Keratinocyte (primary cell): ENCODE results near the gene KLK1. TPM values are rescaled to one million over a fixed set of nuclear protein-coding genes. Genes with fewer than 3 reads are reported as not detected.

ENCODE experiments used
- DNase-seq: peaks from one replicate; pipeline ENCODE4 v3.0.0-alpha.2; 2011; ENCODE audit warnings: low read depth, missing footprints, low spot score
- FAIRE-seq: peaks from 2 replicates; lab custom pipeline; 2011; peaks lifted over from hg19 to GRCh38; lab: Jason Lieb, UNC
- H2AFZ ChIP-seq: 2 replicates; pipeline ENCODE4 v1.6.0; 2012; ENCODE audit warnings: low read length, control low read depth, inconsistent platforms; ENCODE audit not compliant: control insufficient read depth
- H3K27ac ChIP-seq: 2 replicates; pipeline ENCODE4 v1.5.1; 2011; ENCODE audit warnings: low read length; ENCODE audit not compliant: control insufficient read depth, insufficient read depth
- H3K27me3 ChIP-seq: 3 replicates; pipeline ENCODE4 v1.6.0; 2011; ENCODE audit warnings: low read length; ENCODE audit not compliant: control insufficient read depth, insufficient read depth; ENCODE audit errors: extremely low read depth
- H3K36me3 ChIP-seq, 2 experiments: 2 replicates in 1 of 2; 3 replicates in 1 of 2; pipeline ENCODE4 v1.5.1; 2011; ENCODE audit warnings: low read length in 2 of 2, mild to moderate bottlenecking in 1 of 2; ENCODE audit not compliant: control insufficient read depth in 2 of 2, insufficient read depth in 2 of 2; ENCODE audit errors: extremely low read depth in 1 of 2
- H3K4me1 ChIP-seq: 3 replicates; pipeline ENCODE4 v1.5.1; 2011; ENCODE audit warnings: low read length; ENCODE audit not compliant: control insufficient read depth, insufficient read depth; ENCODE audit errors: extremely low read depth
- H3K4me2 ChIP-seq: 3 replicates; pipeline ENCODE4 v1.6.0; 2011; ENCODE audit warnings: low read depth, low read length; ENCODE audit not compliant: control insufficient read depth, insufficient read depth; ENCODE audit errors: extremely low read depth
- H3K4me3 ChIP-seq, 3 experiments: fragments of 200-600 bp in 1 of 3; sonication (generic) in 1 of 3; 2 replicates in 2 of 3; 3 replicates in 1 of 3; pipeline ENCODE4 v1.5.1; 2011 to 2016; ENCODE audit warnings: low read length in 3 of 3, mild to moderate bottlenecking in 3 of 3, control low read depth in 2 of 3, inconsistent platforms in 1 of 3, low read depth in 1 of 3, mixed read lengths in 1 of 3, mixed run types in 1 of 3, moderate library complexity in 1 of 3; ENCODE audit not compliant: control insufficient read depth in 2 of 3, insufficient read depth in 2 of 3; ENCODE audit errors: extremely low read depth in 1 of 3
- H3K79me2 ChIP-seq: 2 replicates; pipeline ENCODE4 v1.6.0; 2012; ENCODE audit warnings: low read length; ENCODE audit not compliant: control insufficient read depth, insufficient read depth
- H3K9ac ChIP-seq: 3 replicates; pipeline ENCODE4 v1.6.0; 2011; ENCODE audit warnings: low read length; ENCODE audit not compliant: control insufficient read depth, insufficient read depth; ENCODE audit errors: extremely low read depth
- H3K9me1 ChIP-seq: 3 replicates; pipeline ENCODE4 v1.6.0; 2011; ENCODE audit warnings: low read length; ENCODE audit not compliant: control insufficient read depth, insufficient read depth; ENCODE audit errors: extremely low read depth
- H3K9me3 ChIP-seq: 2 replicates; pipeline ENCODE4 v1.5.1; 2012; ENCODE audit warnings: low read depth, low read length; ENCODE audit not compliant: control insufficient read depth
- H4K20me1 ChIP-seq: 3 replicates; pipeline ENCODE4 v1.6.0; 2011; ENCODE audit warnings: low read length; ENCODE audit not compliant: control insufficient read depth, insufficient read depth; ENCODE audit errors: extremely low read depth
- EZH2 ChIP-seq: IDR thresholded peaks from one replicate; pipeline ENCODE4 v1.6.1; 2012; ENCODE audit warnings: inconsistent platforms, mild to moderate bottlenecking, low read length, moderate library complexity
- dilution Hi-C: fragments of 300-500 bp; cut with MboI; formaldehyde crosslinking; loops from one replicate; pipeline ENCODE4 v1.7.0; 2020; ENCODE audit warnings: low sequenced_read_pairs; ENCODE audit not compliant: extremely low pct_ligation_motif_present
- polyA plus RNA-seq, 5 experiments: library from polyadenylated mRNA; depleted of rRNA in 3 of 5; stranded (reverse) in 3 of 5; stranded (forward) in 1 of 5; unstranded in 1 of 5; fragments of >200 nt; gene quantifications; 1 replicate in 1 of 5; 2 replicates in 3 of 5; 3 replicates in 1 of 5; pipeline versions ENCODE4 v1.2.1 to v1.2.3, GENCODE V29; 2011 to 2012; ENCODE audit warnings: missing spikeins in 2 of 5, low read depth in 1 of 5, low replicate concordance in 1 of 5
- TF ChIP-seq, protein P1 (sequence below), 3 experiments: IDR thresholded peaks in 1 of 3; conservative IDR thresholded peaks in 1 of 3; optimal IDR thresholded peaks in 1 of 3; 2 replicates in 2 of 3; 3 replicates in 1 of 3; pipeline versions ENCODE3 to v1.5.1; 2011; ENCODE audit warnings: low read length in 3 of 3, mild to moderate bottlenecking in 3 of 3, moderate library complexity in 2 of 3, control low read depth in 1 of 3, inconsistent platforms in 1 of 3; ENCODE audit not compliant: insufficient read depth in 2 of 3; ENCODE audit errors: extremely low read depth in 1 of 3

KLK1 gene
- polyA plus RNA-seq, 1 donor (not counting 4 experiments of a cell fraction or from before 2014, with no cell fraction given): 0.31 TPM

DNA sequence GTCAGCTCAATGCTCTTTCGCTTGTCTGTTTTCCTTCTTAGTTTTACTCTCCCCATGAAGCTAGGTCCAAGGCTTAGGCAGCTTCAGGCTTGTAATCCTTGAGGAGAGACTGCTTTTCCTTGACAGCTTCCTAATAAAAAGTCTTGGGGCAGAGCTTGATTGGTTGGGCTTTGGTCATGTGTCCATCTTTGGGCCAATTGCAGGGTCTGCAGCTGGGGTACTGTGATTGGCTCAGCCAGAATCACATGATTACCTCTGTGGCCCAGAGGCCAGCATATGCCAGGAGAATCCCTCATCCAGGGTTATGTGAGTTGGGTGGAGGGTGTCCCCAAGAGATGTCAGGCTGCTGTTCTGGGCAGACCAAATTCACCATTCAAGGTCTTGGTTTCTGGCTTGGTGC lies 8.1 kb downstream of the KLK1 start:
- no peak overlapping the region for H3K4me3 ChIP-seq
- dilution Hi-C loops: no loop called here
- FAIRE-seq (no peak), DNase-seq (no peak)
- H3K27me3 ChIP-seq: peaks cover 13% of the 10 kb centered on the region
- H3K4me1 ChIP-seq: peaks cover 6% of the 10 kb centered on the region
- H3K9me3 ChIP-seq: no peaks in the 10 kb centered on the region
- no peak overlapping the region for H3K9ac ChIP-seq
- no peaks in the 10 kb centered on the region for H3K79me2 ChIP-seq
- H3K36me3 ChIP-seq: no peaks in the 10 kb centered on the region
- H3K9me1 ChIP-seq: no peaks in the 10 kb centered on the region
- no peak overlapping the region for H2AFZ ChIP-seq
- TF ChIP-seq, protein P1, sequence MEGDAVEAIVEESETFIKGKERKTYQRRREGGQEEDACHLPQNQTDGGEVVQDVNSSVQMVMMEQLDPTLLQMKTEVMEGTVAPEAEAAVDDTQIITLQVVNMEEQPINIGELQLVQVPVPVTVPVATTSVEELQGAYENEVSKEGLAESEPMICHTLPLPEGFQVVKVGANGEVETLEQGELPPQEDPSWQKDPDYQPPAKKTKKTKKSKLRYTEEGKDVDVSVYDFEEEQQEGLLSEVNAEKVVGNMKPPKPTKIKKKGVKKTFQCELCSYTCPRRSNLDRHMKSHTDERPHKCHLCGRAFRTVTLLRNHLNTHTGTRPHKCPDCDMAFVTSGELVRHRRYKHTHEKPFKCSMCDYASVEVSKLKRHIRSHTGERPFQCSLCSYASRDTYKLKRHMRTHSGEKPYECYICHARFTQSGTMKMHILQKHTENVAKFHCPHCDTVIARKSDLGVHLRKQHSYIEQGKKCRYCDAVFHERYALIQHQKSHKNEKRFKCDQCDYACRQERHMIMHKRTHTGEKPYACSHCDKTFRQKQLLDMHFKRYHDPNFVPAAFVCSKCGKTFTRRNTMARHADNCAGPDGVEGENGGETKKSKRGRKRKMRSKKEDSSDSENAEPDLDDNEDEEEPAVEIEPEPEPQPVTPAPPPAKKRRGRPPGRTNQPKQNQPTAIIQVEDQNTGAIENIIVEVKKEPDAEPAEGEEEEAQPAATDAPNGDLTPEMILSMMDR (optimal IDR thresholded peaks at IDR 0.05 in 1 of 3, IDR thresholded peaks at IDR 0.05 in 1 of 3, conservative IDR thresholded peaks at IDR 0.05 in 1 of 3; ENCODE audit: extremely low read depth in 1 of 3, insufficient read depth in 2 of 3, low read length in 3 of 3): no peak
- no peak for TF ChIP-seq EZH2
- no peaks in the 10 kb centered on the region for H4K20me1 ChIP-seq
- no peak overlapping the region for H3K27ac ChIP-seq
- no peak overlapping the region for H3K4me2 ChIP-seq

DNA sequence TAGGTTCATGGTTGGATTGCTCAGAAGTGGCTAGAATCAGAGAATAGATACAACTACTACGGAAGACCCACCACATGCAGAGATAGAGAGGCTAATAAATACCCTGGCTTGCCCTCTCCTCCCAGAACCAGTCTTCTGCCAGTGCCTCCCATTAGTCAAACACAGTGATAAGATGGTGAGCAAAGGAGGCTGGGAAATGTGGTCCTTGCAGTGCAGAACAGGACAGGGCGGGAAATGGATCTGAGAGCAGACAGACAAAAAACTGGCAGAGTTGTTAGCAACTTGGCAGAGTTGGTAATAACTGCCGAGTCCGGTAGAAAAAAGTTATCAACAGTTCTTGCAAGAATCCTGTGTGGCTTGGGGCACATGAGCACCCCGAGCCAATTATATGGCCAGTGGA lies 8.7 kb downstream of the KLK1 start:
- Histone ChIP-seq H3K9me3 (no peaks in the 10 kb centered on the region), H3K4me2 (no peak overlapping the region), H3K9ac (no peak overlapping the region), H3K9me1 (no peaks in the 10 kb centered on the region), H3K27me3 (peaks cover 9% of the 10 kb centered on the region), H3K27ac (no peak overlapping the region), H4K20me1 (no peaks in the 10 kb centered on the region), H3K4me3 (no peak overlapping the region), H2AFZ (no peak overlapping the region), H3K4me1 (peaks cover 6% of the 10 kb centered on the region), H3K79me2 (no peaks in the 10 kb centered on the region), H3K36me3 (no peaks in the 10 kb centered on the region)
- FAIRE-seq: no peak
- dilution Hi-C loops: no loop called here
- TF ChIP-seq, protein P1 (optimal IDR thresholded peaks at IDR 0.05 in 1 of 3, IDR thresholded peaks at IDR 0.05 in 1 of 3, conservative IDR thresholded peaks at IDR 0.05 in 1 of 3; ENCODE audit: extremely low read depth in 1 of 3, insufficient read depth in 2 of 3, low read length in 3 of 3): no peak
- TF ChIP-seq EZH2: no peak
- no peak for DNase-seq
